Caco-2 (cell line): ENCODE measurements around the gene TXLNB. TPM values are rescaled to one million over a fixed set of nuclear protein-coding genes. Genes with fewer than 3 reads are reported as not detected.

Source experiments
- BruUV-seq: library from RNA; stranded (reverse); fragments of 400-500 nt; replicated peaks from 2 replicates; lab custom pipeline; 2021; lab: Mats Ljungman, UMichigan
- CTCF ChIA-PET: fragments of 300-600 bp; sonication (Branson Sonifier 250); formaldehyde crosslinking; loops from one replicate; lab custom pipeline; 2022; ENCODE audit warnings: antibody characterized with exemption; lab: Charles Lee
- POLR2A ChIA-PET: fragments of 300-600 bp; sonication (Branson Sonifier 250); formaldehyde crosslinking; loops from one replicate; lab custom pipeline; 2022; ENCODE audit warnings: antibody characterized with exemption; lab: Charles Lee
- DNase-seq, 2 experiments: peaks; one replicate each; pipeline versions ENCODE4 v3.0.0 to v3.0.0-alpha.2; 2020 to 2022
- H3K27me3 ChIP-seq: replicated peaks from 2 replicates; pipeline ENCODE4 v1.6.0; 2011; ENCODE audit warnings: low read length; ENCODE audit not compliant: control insufficient read depth, insufficient read depth
- H3K36me3 ChIP-seq: 2 replicates; pipeline ENCODE4 v1.5.1; 2011; ENCODE audit warnings: low read length; ENCODE audit not compliant: control insufficient read depth, insufficient read depth
- H3K4me1 ChIP-seq: fragments of 250-450 bp; sonication (Bioruptor Pico); 2 replicates; pipeline ENCODE4 v1.5.1; 2020; ENCODE audit warnings: mild to moderate bottlenecking
- H3K4me3 ChIP-seq: 2 replicates; pipeline ENCODE4 v1.5.1; 2011; ENCODE audit warnings: low read depth, mild to moderate bottlenecking, control low read depth, low read length
- H3K9me3 ChIP-seq: fragments of 250-450 bp; sonication (Bioruptor Pico); 2 replicates; pipeline ENCODE4 v1.5.1; 2020; ENCODE audit warnings: mild to moderate bottlenecking, moderate library complexity
- H3K27ac Mint-ChIP-seq: one replicate; pipeline ENCODE4 v1.8.0; 2022; ENCODE audit warnings: mixed read lengths; ENCODE audit not compliant: unreplicated experiment
- H3K27me3 Mint-ChIP-seq: one replicate; pipeline ENCODE4 v1.8.0; 2022; ENCODE audit warnings: mixed read lengths; ENCODE audit not compliant: insufficient read depth, unreplicated experiment
- H3K36me3 Mint-ChIP-seq: one replicate; pipeline ENCODE4 v1.8.0; 2022; ENCODE audit warnings: mild to moderate bottlenecking, mixed read lengths; ENCODE audit not compliant: insufficient read depth, unreplicated experiment
- H3K4me1 Mint-ChIP-seq: one replicate; pipeline ENCODE4 v1.8.0; 2022; ENCODE audit warnings: low read depth, mixed read lengths; ENCODE audit not compliant: unreplicated experiment
- H3K4me3 Mint-ChIP-seq: one replicate; pipeline ENCODE4 v1.8.0; 2022; ENCODE audit warnings: mild to moderate bottlenecking, moderate library complexity, mixed read lengths; ENCODE audit not compliant: unreplicated experiment
- H3K9me3 Mint-ChIP-seq: one replicate; pipeline ENCODE4 v1.8.0; 2022; ENCODE audit warnings: mixed read lengths; ENCODE audit not compliant: unreplicated experiment
- CTCF ChIP-seq, 2 experiments: fragments of 200-600 bp in 1 of 2; IDR thresholded peaks; 1 replicate in 1 of 2; 2 replicates in 1 of 2; pipeline versions ENCODE4 v1.5.1 to v1.8.0; 2011 to 2022; ENCODE audit warnings: antibody characterized with exemption in 1 of 2, control low read depth in 1 of 2, inconsistent platforms in 1 of 2, low read depth in 1 of 2, low read length in 1 of 2, mild to moderate bottlenecking in 1 of 2, moderate library complexity in 1 of 2; ENCODE audit not compliant: insufficient read depth in 1 of 2, severe bottlenecking in 1 of 2, unreplicated experiment in 1 of 2
- intact Hi-C: fragments of 100-400 bp; cut with micrococcal nuclease; formaldehyde crosslinking; loops from one replicate; pipeline ENCODE4 v1.10.0; 2022; ENCODE audit not compliant: unreplicated experiment
- total RNA-seq: library from RNA; stranded (reverse); gene quantifications from 2 replicates; pipeline ENCODE4 v1.2.3, GENCODE V29; 2022

The TXLNB gene
- total RNA-seq, 1 experiment from 2014 or later: not detected

DNA sequence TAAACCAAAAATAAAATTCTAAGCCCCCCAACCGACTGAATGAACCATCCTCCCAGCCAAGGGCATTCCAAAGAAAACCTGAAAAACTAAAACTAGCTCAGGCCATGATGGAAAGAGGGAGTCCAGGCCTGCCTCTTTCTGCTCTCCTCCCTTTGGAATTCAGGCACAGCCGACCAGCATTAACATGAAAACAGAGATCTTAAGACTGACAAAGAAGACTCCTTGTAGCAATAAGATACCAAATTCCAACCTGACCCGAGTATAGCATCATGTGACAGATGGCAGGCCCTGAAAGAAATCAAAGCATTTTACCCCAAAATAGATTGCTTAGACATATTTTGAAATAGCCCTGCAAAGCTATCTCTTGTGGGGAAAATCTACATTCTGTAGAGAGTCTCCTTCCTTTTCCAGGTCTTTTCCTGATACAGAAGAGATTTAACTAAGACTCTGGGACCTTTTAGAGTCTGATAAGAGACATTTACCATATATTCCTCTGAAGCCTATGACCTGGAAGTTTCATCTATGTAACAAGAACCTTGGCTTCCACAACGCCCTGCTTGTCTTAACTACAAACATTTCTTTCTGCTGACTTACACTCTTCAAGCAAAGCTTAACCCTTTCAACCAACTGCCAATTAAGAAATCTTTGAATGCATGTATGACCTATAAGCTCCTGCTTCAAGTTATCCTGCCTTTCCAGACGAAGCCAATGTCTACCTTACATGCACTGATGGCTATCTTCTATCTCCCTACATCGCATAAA, 22.2 kb upstream of the TXLNB start:
- TF ChIP-seq CTCF (IDR thresholded peaks at IDR 0.05; ENCODE audit: insufficient read depth in 1 of 2, low read depth in 1 of 2, low read length in 1 of 2, severe bottlenecking in 1 of 2, unreplicated experiment in 1 of 2): no peak
- BruUV-seq: no TSS peak
- Mint-ChIP-seq H3K36me3 (no peaks in the 10 kb centered on the region), H3K27me3 (no peaks in the 10 kb centered on the region), H3K4me3 (no peak overlapping the region), H3K4me1 (peaks cover 11% of the 10 kb centered on the region), H3K9me3 (no peaks in the 10 kb centered on the region), H3K27ac (no peak overlapping the region)
- intact Hi-C loops: no loop called here
- ChIA-PET POLR2A (no interaction called here), CTCF (no interaction called here)
- H3K4me3 ChIP-seq: no peak overlapping the region
- H3K27me3 ChIP-seq: no peaks in the 10 kb centered on the region
- H3K9me3 ChIP-seq: no peaks in the 10 kb centered on the region
- no peak for DNase-seq
- no peaks in the 10 kb centered on the region for H3K36me3 ChIP-seq
- peaks cover 6% of the 10 kb centered on the region for H3K4me1 ChIP-seq

- no peaks in the 10 kb centered on the region for H3K36me3 ChIP-seq
- no peak overlapping the region for H3K27ac Mint-ChIP-seq
- no peak for TF ChIP-seq CTCF (IDR thresholded peaks at IDR 0.05; ENCODE audit: insufficient read depth in 1 of 2, low read depth in 1 of 2, low read length in 1 of 2, severe bottlenecking in 1 of 2, unreplicated experiment in 1 of 2)
- no peaks in the 10 kb centered on the region for H3K9me3 ChIP-seq
- intact Hi-C loops: no loop called here
- H3K4me1 Mint-ChIP-seq: peaks cover 11% of the 10 kb centered on the region
- BruUV-seq: no TSS peak
- H3K27me3 ChIP-seq: no peaks in the 10 kb centered on the region
- no peak overlapping the region for H3K4me3 ChIP-seq
- no peaks in the 10 kb centered on the region for H3K9me3 Mint-ChIP-seq
- H3K27me3 Mint-ChIP-seq: no peaks in the 10 kb centered on the region
- no peaks in the 10 kb centered on the region for H3K36me3 Mint-ChIP-seq
- DNase-seq: no peak
- ChIA-PET POLR2A (no interaction called here), CTCF (no interaction called here)
- peaks cover 13% of the 10 kb centered on the region for H3K4me1 ChIP-seq
- H3K4me3 Mint-ChIP-seq: no peak overlapping the region
These were observed 21.4 kb upstream of the TXLNB start for GRCh38 chr6:139313229-139313628.

DNA sequence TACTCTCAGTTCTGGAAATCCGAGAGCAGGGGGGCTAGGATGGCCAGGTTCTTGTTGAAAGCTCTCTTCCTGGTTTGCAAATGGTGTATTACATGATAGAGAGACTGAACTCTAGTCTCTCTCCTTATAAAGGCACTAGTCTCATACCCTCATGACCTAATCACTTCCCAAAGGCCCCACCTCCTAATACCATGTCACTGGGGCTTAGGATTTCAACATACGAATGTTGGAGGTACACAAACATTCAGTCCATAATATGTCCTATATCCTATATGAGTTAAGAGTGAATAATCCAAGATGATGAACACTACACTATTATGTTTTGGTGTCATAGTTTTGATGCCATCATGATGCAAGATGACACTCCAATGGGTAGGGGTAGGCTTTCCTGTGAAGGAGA, 20.0 kb upstream of the TXLNB start:
- POLR2A ChIA-PET: no interaction called here
- no peaks in the 10 kb centered on the region for H3K27me3 Mint-ChIP-seq

More for the DNA sequence above, 20.0 kb upstream of the TXLNB start:
- Mint-ChIP-seq H3K27ac (no peak overlapping the region), H3K4me3 (no peak overlapping the region), H3K36me3 (no peaks in the 10 kb centered on the region), H3K4me1 (peaks cover 11% of the 10 kb centered on the region), H3K9me3 (no peaks in the 10 kb centered on the region)
- DNase-seq: no peak
- TF ChIP-seq CTCF (IDR thresholded peaks at IDR 0.05; ENCODE audit: insufficient read depth in 1 of 2, low read depth in 1 of 2, low read length in 1 of 2, severe bottlenecking in 1 of 2, unreplicated experiment in 1 of 2): no peak
- Histone ChIP-seq H3K36me3 (no peaks in the 10 kb centered on the region), H3K4me1 (peaks cover 15% of the 10 kb centered on the region), H3K27me3 (no peaks in the 10 kb centered on the region), H3K4me3 (no peak overlapping the region), H3K9me3 (no peaks in the 10 kb centered on the region)
- BruUV-seq: no TSS peak
- intact Hi-C loops: no loop called here
- CTCF ChIA-PET: no interaction called here
